Astrocyte (in vitro differentiated cells and primary cell): Measurements from ENCODE around the gene HSPA4.

Experiments used
- EZH2 ChIP-seq: IDR thresholded peaks from 2 replicates; pipeline ENCODE4 v1.6.1; 2012; ENCODE audit warnings: mild to moderate bottlenecking, low read length, inconsistent platforms; ENCODE audit not compliant: insufficient read depth
- TF ChIP-seq, protein P1 (sequence below): IDR thresholded peaks from 2 replicates; pipeline ENCODE4 v1.5.1; 2011; ENCODE audit warnings: low read depth, mild to moderate bottlenecking, inconsistent platforms, low read length, moderate library complexity; ENCODE audit not compliant: insufficient read depth

DNA sequence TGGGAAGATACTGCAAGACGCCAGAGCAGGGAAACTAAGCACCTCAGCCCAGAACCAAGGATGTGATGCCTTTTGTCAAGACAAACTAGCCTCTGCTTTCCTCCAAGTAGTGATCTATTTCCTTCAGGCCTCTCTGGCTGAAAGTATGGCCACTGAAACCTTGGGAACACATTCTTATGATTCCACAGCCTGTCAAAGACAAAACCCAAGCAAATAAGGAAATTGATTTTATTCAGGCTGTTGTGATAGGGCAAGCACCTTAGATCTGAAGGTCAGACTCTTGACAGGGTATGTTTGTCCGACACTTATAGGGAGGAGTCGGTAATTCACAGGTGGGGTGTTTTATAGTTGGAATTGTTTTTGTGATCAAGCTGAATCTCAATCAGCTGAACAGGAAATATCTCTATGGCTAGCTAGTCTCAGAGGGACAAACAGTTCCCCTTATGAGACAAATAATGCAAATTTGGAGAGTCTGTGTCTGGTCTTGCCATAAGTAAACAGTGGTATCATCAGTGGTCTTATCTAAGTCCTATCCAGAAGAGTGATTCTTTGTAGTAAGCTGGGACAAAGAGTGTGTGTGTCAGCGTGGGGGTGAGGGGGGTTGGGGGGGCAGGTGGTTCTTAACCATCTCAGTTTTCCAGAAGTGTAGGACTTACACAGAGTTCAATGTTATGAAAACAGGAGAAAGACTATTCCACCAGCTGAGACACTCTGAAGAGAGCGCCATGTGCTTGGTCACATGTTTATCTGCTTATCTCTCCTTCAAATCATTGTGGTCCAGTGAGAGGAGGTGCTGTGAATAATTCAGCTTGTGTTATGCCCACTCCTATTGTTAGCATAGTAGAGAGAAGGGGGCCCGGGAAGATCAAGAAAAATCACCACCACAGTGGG, 18.7 kb upstream of the HSPA4 start:
- TF ChIP-seq, protein P1, sequence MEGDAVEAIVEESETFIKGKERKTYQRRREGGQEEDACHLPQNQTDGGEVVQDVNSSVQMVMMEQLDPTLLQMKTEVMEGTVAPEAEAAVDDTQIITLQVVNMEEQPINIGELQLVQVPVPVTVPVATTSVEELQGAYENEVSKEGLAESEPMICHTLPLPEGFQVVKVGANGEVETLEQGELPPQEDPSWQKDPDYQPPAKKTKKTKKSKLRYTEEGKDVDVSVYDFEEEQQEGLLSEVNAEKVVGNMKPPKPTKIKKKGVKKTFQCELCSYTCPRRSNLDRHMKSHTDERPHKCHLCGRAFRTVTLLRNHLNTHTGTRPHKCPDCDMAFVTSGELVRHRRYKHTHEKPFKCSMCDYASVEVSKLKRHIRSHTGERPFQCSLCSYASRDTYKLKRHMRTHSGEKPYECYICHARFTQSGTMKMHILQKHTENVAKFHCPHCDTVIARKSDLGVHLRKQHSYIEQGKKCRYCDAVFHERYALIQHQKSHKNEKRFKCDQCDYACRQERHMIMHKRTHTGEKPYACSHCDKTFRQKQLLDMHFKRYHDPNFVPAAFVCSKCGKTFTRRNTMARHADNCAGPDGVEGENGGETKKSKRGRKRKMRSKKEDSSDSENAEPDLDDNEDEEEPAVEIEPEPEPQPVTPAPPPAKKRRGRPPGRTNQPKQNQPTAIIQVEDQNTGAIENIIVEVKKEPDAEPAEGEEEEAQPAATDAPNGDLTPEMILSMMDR, result no peak
- no peak for TF ChIP-seq EZH2
